Measurements from ENCODE around the gene TMEM81. TPM values are rescaled to one million over a fixed set of nuclear protein-coding genes. Genes with fewer than 3 reads are reported as not detected.

The TMEM81 gene
- polyA plus RNA-seq, 6 donors from 2014 or later: 0.26 to 0.81 (median 0.55) TPM; not detected in 1

GRCh38 chr1:205062319-205062718 is 21.9 kb downstream of the TMEM81 start:
- ATAC-seq (ENCODE audit: low read depth in 2 of 2) (no peak), DNase-seq (no peak)
- Mint-ChIP-seq H3K9me3 (no peaks in the 10 kb centered on the region), H3K4me3 (no peak overlapping the region), H3K27ac (no peak overlapping the region), H3K4me1 (peaks cover 0 to 6% (median 4%) of the 10 kb centered on the region in 3 donors), H3K27me3 (peaks cover 0 to 12% (median 0%) of the 10 kb centered on the region in 3 donors), H3K36me3 (no peaks in the 10 kb centered on the region)

GRCh38 chr1:205061665-205062069 is 22.6 kb downstream of the TMEM81 start:
- Mint-ChIP-seq H3K27me3 (peaks cover 0 to 12% (median 0%) of the 10 kb centered on the region in 3 donors), H3K4me1 (peaks cover 0 to 6% (median 4%) of the 10 kb centered on the region in 3 donors), H3K9me3 (no peaks in the 10 kb centered on the region), H3K36me3 (no peaks in the 10 kb centered on the region), H3K27ac (no peak overlapping the region), H3K4me3 (no peak overlapping the region)
- ATAC-seq (ENCODE audit: low read depth in 2 of 2) (peak; percentile 53 to 57), DNase-seq (peak; percentile 57)

GRCh38 chr1:205061227-205061626 is 23.0 kb downstream of the TMEM81 start:
- Mint-ChIP-seq H3K27ac (no peak overlapping the region), H3K9me3 (no peaks in the 10 kb centered on the region), H3K36me3 (no peaks in the 10 kb centered on the region), H3K27me3 (peaks cover 0 to 8% (median 0%) of the 10 kb centered on the region in 3 donors), H3K4me3 (no peak overlapping the region), H3K4me1 (peaks cover 0 to 6% (median 4%) of the 10 kb centered on the region in 3 donors)
- DNase-seq (no peak), ATAC-seq (ENCODE audit: low read depth in 2 of 2) (peak in 1 of 2 donors; percentile 5)

- Mint-ChIP-seq H3K27ac (no peak overlapping the region), H3K4me3 (no peak overlapping the region), H3K9me3 (no peaks in the 10 kb centered on the region), H3K4me1 (peaks cover 0 to 6% (median 4%) of the 10 kb centered on the region in 3 donors), H3K27me3 (peaks cover 0 to 7% (median 0%) of the 10 kb centered on the region in 3 donors), H3K36me3 (no peaks in the 10 kb centered on the region)
- ATAC-seq (ENCODE audit: low read depth in 2 of 2) (no peak), DNase-seq (no peak)
Observed at GRCh38 chr1:205060746-205061145, 23.5 kb downstream of the TMEM81 start.

GRCh38 chr1:205059660-205060059 is 24.6 kb downstream of the TMEM81 start:
- Mint-ChIP-seq H3K4me3 (no peak overlapping the region), H3K27me3 (peaks cover 0 to 7% (median 6%) of the 10 kb centered on the region in 3 donors), H3K36me3 (no peaks in the 10 kb centered on the region), H3K9me3 (no peaks in the 10 kb centered on the region), H3K27ac (no peak overlapping the region), H3K4me1 (peaks cover 0 to 6% (median 4%) of the 10 kb centered on the region in 3 donors)
- ATAC-seq (ENCODE audit: low read depth in 2 of 2): no peak
- DNase-seq: no peak

GRCh38 chr1:205058853-205059252 is 25.4 kb downstream of the TMEM81 start:
- no peak overlapping the region for H3K4me3 Mint-ChIP-seq
- H3K9me3 Mint-ChIP-seq: no peaks in the 10 kb centered on the region
- no peak for ATAC-seq (ENCODE audit: low read depth in 2 of 2)
- no peak for DNase-seq
- H3K4me1 Mint-ChIP-seq: peaks cover 0 to 6% (median 4%) of the 10 kb centered on the region in 3 donors
- H3K36me3 Mint-ChIP-seq: no peaks in the 10 kb centered on the region
- H3K27me3 Mint-ChIP-seq: peaks cover 0 to 11% (median 8%) of the 10 kb centered on the region in 3 donors
- H3K27ac Mint-ChIP-seq: no peak overlapping the region

GRCh38 chr1:205057808-205058575 is 26.3 kb downstream of the TMEM81 start:
- H3K27me3 Mint-ChIP-seq: peaks cover 4 to 15% (median 11%) of the 10 kb centered on the region in 3 donors
- no peak overlapping the region for H3K27ac Mint-ChIP-seq
- H3K9me3 Mint-ChIP-seq: no peaks in the 10 kb centered on the region
- ATAC-seq (ENCODE audit: low read depth in 2 of 2) (no peak), DNase-seq (no peak)
- no peak overlapping the region for H3K4me3 Mint-ChIP-seq
- peaks cover 0 to 6% (median 4%) of the 10 kb centered on the region in 3 donors for H3K4me1 Mint-ChIP-seq
- no peaks in the 10 kb centered on the region for H3K36me3 Mint-ChIP-seq

GRCh38 chr1:205056956-205057568 is 27.2 kb downstream of the TMEM81 start:
- ATAC-seq (ENCODE audit: low read depth in 2 of 2) (no peak), DNase-seq (no peak)
- H3K27ac Mint-ChIP-seq: no peak overlapping the region
- H3K36me3 Mint-ChIP-seq: no peaks in the 10 kb centered on the region
- H3K27me3 Mint-ChIP-seq: peaks cover 4 to 15% (median 11%) of the 10 kb centered on the region in 3 donors
- H3K4me3 Mint-ChIP-seq: no peak overlapping the region
- H3K4me1 Mint-ChIP-seq: peaks cover 0 to 6% (median 4%) of the 10 kb centered on the region in 3 donors
- H3K9me3 Mint-ChIP-seq: no peaks in the 10 kb centered on the region

GRCh38 chr1:205056188-205056611 is 28.1 kb downstream of the TMEM81 start:
- H3K27ac Mint-ChIP-seq: no peak overlapping the region
- no peak for DNase-seq
- H3K4me1 Mint-ChIP-seq: no peaks in the 10 kb centered on the region
- no peak for ATAC-seq (ENCODE audit: low read depth in 2 of 2)
- H3K9me3 Mint-ChIP-seq: no peaks in the 10 kb centered on the region
- H3K4me3 Mint-ChIP-seq: no peak overlapping the region
- no peaks in the 10 kb centered on the region for H3K36me3 Mint-ChIP-seq
- H3K27me3 Mint-ChIP-seq: peaks cover 6 to 15% (median 14%) of the 10 kb centered on the region in 3 donors

- Mint-ChIP-seq H3K36me3 (no peaks in the 10 kb centered on the region), H3K27me3 (peaks cover 11 to 19% (median 15%) of the 10 kb centered on the region in 3 donors), H3K4me1 (peaks cover 0 to 4% (median 0%) of the 10 kb centered on the region in 3 donors), H3K27ac (no peak overlapping the region), H3K4me3 (no peak overlapping the region), H3K9me3 (no peaks in the 10 kb centered on the region)
- ATAC-seq (ENCODE audit: low read depth in 2 of 2): no peak
- DNase-seq: no peak
Observed at GRCh38 chr1:205054013-205054412, 30.2 kb downstream of the TMEM81 start.

GRCh38 chr1:205053296-205053695 is 31.0 kb downstream of the TMEM81 start:
- no peak overlapping the region for H3K27ac Mint-ChIP-seq
- no peaks in the 10 kb centered on the region for H3K36me3 Mint-ChIP-seq
- DNase-seq (no peak), ATAC-seq (ENCODE audit: low read depth in 2 of 2) (no peak)
- no peak overlapping the region for H3K4me3 Mint-ChIP-seq
- peaks cover 12 to 26% (median 15%) of the 10 kb centered on the region in 3 donors for H3K27me3 Mint-ChIP-seq
- peaks cover 0 to 4% (median 0%) of the 10 kb centered on the region in 3 donors for H3K4me1 Mint-ChIP-seq
- H3K9me3 Mint-ChIP-seq: no peaks in the 10 kb centered on the region

GRCh38 chr1:205052690-205053089 is 31.6 kb downstream of the TMEM81 start:
- no peak overlapping the region for H3K4me3 Mint-ChIP-seq
- H3K27me3 Mint-ChIP-seq: peaks cover 16 to 29% (median 17%) of the 10 kb centered on the region in 3 donors
- no peaks in the 10 kb centered on the region for H3K9me3 Mint-ChIP-seq
- no peak for DNase-seq
- H3K4me1 Mint-ChIP-seq: peaks cover 0 to 4% (median 0%) of the 10 kb centered on the region in 3 donors
- no peak overlapping the region for H3K27ac Mint-ChIP-seq
- ATAC-seq (ENCODE audit: low read depth in 2 of 2): no peak
- H3K36me3 Mint-ChIP-seq: no peaks in the 10 kb centered on the region

- H3K4me1 Mint-ChIP-seq: peaks cover 0 to 6% (median 0%) of the 10 kb centered on the region in 3 donors
- H3K27ac Mint-ChIP-seq: no peak overlapping the region
- ATAC-seq (ENCODE audit: low read depth in 2 of 2) (no peak), DNase-seq (no peak)
- H3K36me3 Mint-ChIP-seq: no peaks in the 10 kb centered on the region
- no peak overlapping the region for H3K4me3 Mint-ChIP-seq
- H3K27me3 Mint-ChIP-seq: peaks cover 41 to 44% (median 43%) of the 10 kb centered on the region in 3 donors
- no peaks in the 10 kb centered on the region for H3K9me3 Mint-ChIP-seq
Observed at GRCh38 chr1:205049479-205049878, 34.8 kb downstream of the TMEM81 start.

- Mint-ChIP-seq H3K4me3 (no peak overlapping the region), H3K4me1 (peaks cover 0 to 6% (median 0%) of the 10 kb centered on the region in 3 donors), H3K36me3 (no peaks in the 10 kb centered on the region), H3K9me3 (no peaks in the 10 kb centered on the region), H3K27me3 (peaks cover 37 to 51% (median 47%) of the 10 kb centered on the region in 3 donors), H3K27ac (peak overlapping the region in 1 of 6 donors; percentile 38)
- DNase-seq (no peak), ATAC-seq (ENCODE audit: low read depth in 2 of 2) (no peak)
Observed at GRCh38 chr1:205048382-205048781, 35.9 kb downstream of the TMEM81 start.
